GM12891 (cell line): ENCODE measurements around the gene CGNL1.

Source experiments
- POLR2A ChIP-seq: IDR thresholded peaks from 2 replicates; pipeline ENCODE4 v1.6.1; 2011; ENCODE audit warnings: low read depth, low read length, control low read depth
- POLR2AphosphoS5 ChIP-seq: IDR thresholded peaks from 2 replicates; pipeline ENCODE4 v1.6.1; 2011; ENCODE audit warnings: low read depth, low read length, control low read depth
- TAF1 ChIP-seq: IDR thresholded peaks from 2 replicates; pipeline ENCODE4 v1.6.1; 2011; ENCODE audit warnings: low read depth, low read length, control low read depth

DNA sequence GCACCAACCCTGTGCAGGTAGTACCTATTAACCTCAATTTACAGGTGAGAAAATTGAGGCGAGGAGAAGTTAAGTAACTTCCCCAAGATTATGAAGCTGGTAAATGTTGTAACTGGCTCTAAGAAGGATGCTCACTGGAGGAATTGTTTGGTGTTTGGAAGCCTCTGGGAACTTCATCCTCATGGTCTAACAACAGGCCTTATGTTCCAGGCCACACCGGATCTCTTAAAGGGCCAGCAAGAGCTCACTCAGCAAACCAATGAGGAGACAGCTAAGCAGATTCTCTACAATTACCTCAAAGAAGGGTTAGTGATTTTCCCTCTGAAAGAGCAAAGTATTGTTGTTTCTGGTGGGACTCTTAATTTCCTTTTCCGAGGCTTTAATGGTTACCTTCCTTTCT, 63.9 kb downstream of the CGNL1 start:
- TF ChIP-seq TAF1 = no peak
- no peak for TF ChIP-seq POLR2AphosphoS5
- no peak for TF ChIP-seq POLR2A
